Measurements from ENCODE around the gene TRIM21.
"Not testable (repeated sequence)": the region's sequence is repeated elsewhere in the genome, so short reads cannot be mapped to it uniquely, and the experiment has no call there.

The TRIM21 gene

GRCh38 chr11:4370166-4370565, 23.3 kb downstream of the TRIM21 start:
- H3K4me3 Mint-ChIP-seq, result no peak overlapping the region
- H3K27ac Mint-ChIP-seq, result no peak overlapping the region
- intact Hi-C loops (cut with micrococcal nuclease), result no loop called here
- H3K4me1 Mint-ChIP-seq (ENCODE audit: low read depth), result peaks cover 6% of the 10 kb centered on the region
- H3K9me3 Mint-ChIP-seq, result no peaks in the 10 kb centered on the region
- H3K27me3 Mint-ChIP-seq, result no peaks in the 10 kb centered on the region
- no peaks in the 10 kb centered on the region for H3K36me3 Mint-ChIP-seq (ENCODE audit: low read depth)

GRCh38 chr11:4368286-4368685, 25.2 kb downstream of the TRIM21 start, which contains the start of gene OR52B4:
TSS of gene OR52B4 (minus strand) at chr11:4368386. CDS start at chr11:4368295, 91 bp downstream.
- Mint-ChIP-seq H3K27ac (no peak within 1 kb of the TSS), H3K4me1 (ENCODE audit: low read depth) (peaks cover 6% of the 10 kb centered on the region), H3K27me3 (peaks cover 2% of the 10 kb centered on the region), H3K9me3 (no peaks in the 10 kb centered on the region), H3K36me3 (ENCODE audit: low read depth) (no peaks in the 10 kb centered on the region), H3K4me3 (no peak within 1 kb of the TSS)
- intact Hi-C loops (cut with micrococcal nuclease), result no loop called here

- H3K9me3 Mint-ChIP-seq; H3K4me3 Mint-ChIP-seq; H3K27ac Mint-ChIP-seq; H3K27me3 Mint-ChIP-seq; intact Hi-C loops (cut with micrococcal nuclease); H3K36me3 Mint-ChIP-seq (ENCODE audit: low read depth); H3K4me1 Mint-ChIP-seq (ENCODE audit: low read depth): not testable (repeated sequence)
Measured at GRCh38 chr11:4348142-4348541, 45.4 kb downstream of the TRIM21 start.

- H3K4me3 Mint-ChIP-seq; intact Hi-C loops (cut with micrococcal nuclease); H3K4me1 Mint-ChIP-seq (ENCODE audit: low read depth); H3K9me3 Mint-ChIP-seq; H3K27ac Mint-ChIP-seq; H3K36me3 Mint-ChIP-seq (ENCODE audit: low read depth); H3K27me3 Mint-ChIP-seq: not testable (repeated sequence)
Measured at GRCh38 chr11:4345366-4345765, 48.1 kb downstream of the TRIM21 start.

Measured in dendritic cell treated with granulocyte-macrophage colony-stimulating factor and Interleukin-4, amounts not matched to agents 40 ng/mL and 50 ng/mL, for 4 days (primary cell).